MG63 (cell line): ENCODE data around the gene PIGS. TPM values are rescaled to one million over a fixed set of nuclear protein-coding genes. Genes with fewer than 3 reads are reported as not detected.
"Not testable (repeated sequence)": the region's sequence is repeated elsewhere in the genome, so short reads cannot be mapped to it uniquely, and the experiment has no call there.

Experiments
- DNase-seq: peaks from one replicate; pipeline ENCODE4 v3.0.0-alpha.2; 2020
- H3K27me3 ChIP-seq: fragments of 250-450 bp; sonication (Bioruptor Pico); 2 replicates; pipeline ENCODE4 v1.5.1; 2020; ENCODE audit warnings: mild to moderate bottlenecking, moderate library complexity
- H3K36me3 ChIP-seq: fragments of 250-450 bp; sonication (Bioruptor Pico); 2 replicates; pipeline ENCODE4 v1.5.1; 2020; ENCODE audit warnings: mild to moderate bottlenecking, moderate library complexity
- H3K4me3 ChIP-seq: fragments of 250-450 bp; sonication (Bioruptor Pico); 2 replicates; pipeline ENCODE4 v1.5.1; 2020; ENCODE audit warnings: mild to moderate bottlenecking, moderate library complexity
- H3K9me3 ChIP-seq: fragments of 250-450 bp; sonication (Bioruptor Pico); 2 replicates; pipeline ENCODE4 v1.5.1; 2020; ENCODE audit warnings: mild to moderate bottlenecking, moderate library complexity
- total RNA-seq: library from RNA; depleted of rRNA; stranded (reverse); fragments of >200 nt; shearing (Covaris generic); gene quantifications from 2 replicates; pipeline ENCODE4 v1.2.3, GENCODE V29; 2014; ENCODE audit warnings: low replicate concordance

PIGS gene
- total RNA-seq, 1 experiment from 2014 or later: 65.1 TPM

DNA sequence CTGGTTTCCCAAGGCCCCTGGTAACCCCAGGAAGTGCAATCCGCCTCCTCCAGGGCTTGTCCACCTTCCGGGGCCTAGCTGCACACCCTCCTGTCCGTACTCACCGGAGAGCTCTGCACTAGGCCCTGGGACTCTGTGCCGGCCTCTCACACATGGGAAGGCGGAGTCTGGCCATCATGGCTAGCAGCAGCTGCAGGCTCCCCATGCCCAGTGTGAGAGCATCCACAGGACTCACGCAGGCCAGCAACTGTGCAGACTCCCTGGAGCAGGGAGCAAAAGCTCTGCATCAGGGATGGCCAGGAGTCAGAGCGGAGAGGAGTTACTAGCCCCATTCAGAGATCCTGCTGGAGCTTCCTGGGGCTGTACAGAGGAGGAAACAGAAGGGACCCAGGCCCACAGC is 44.9 kb downstream of the PIGS start:
- no peaks in the 10 kb centered on the region for H3K27me3 ChIP-seq
- no peak for DNase-seq
- H3K36me3 ChIP-seq: no peaks in the 10 kb centered on the region
- no peaks in the 10 kb centered on the region for H3K9me3 ChIP-seq
- no peak overlapping the region for H3K4me3 ChIP-seq

DNA sequence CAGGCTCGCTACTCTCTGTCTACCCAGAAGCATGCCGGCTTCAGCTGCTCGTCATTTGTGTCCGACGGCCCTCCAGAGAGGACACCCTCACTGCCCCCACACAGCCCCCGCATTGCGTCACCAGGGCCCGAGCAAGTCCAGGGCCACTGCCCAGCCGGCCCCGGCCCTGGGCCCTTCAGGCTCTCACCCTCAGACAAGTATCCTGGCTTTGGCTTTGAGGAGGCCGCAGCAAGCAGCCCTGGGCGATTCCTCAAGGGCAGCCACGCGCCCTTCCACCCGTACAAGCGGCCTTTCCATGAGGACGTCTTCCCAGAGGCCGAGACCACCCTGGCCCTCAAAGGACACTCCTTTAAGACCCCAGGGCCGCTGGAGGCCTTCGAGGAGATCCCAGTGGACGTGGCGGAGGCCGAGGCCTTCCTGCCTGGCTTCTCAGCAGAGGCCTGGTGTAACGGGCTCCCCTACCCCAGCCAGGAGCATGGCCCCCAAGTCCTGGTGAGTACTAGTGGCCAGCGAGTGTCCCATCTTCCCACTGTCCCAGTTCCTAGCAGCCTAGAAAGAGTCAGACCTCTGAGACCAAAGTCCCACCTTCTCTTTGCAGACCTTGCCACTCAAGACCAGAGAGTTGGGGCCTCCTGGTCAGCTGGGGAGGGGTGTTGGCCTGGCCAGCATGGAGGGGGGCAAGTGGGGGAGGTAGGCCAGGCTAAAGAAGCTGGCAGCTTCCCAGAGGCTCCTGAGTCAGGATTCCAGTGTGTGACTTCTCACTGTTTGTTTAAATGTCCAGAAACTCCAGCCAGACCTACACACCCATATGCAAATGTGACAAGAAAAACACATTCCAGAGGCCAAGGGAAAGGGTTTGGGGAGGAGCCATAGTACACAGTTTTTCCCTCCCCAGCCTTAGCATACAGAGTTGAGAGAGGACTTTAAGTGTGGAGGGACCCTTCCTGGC is 46.6 kb downstream of the PIGS start:
- DNase-seq: peak; percentile 82
- Histone ChIP-seq H3K27me3 (no peaks in the 10 kb centered on the region), H3K9me3 (no peaks in the 10 kb centered on the region), H3K36me3 (no peaks in the 10 kb centered on the region), H3K4me3 (no peak overlapping the region)

DNA sequence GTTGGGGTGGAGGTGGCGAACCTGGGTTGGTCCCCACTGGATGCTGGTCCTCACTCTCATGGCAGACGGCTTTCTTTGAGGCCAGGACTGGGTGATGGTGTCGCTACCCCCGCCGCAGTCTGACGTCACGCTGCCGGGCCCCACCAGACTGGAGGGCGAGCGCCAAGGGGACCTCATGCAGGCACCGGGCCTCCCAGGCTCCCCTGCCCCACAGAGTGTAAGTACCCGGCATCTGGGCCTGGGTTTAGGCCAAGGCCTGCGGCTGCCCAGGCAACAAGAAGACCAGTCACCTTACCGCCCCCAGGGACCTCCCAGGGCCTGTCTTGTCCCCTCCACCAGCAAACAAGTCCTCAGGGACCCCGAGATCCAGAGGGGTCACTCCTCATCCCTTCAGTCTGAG is 47.4 kb downstream of the PIGS start:
- H3K4me3 ChIP-seq: no peak overlapping the region
- no peak for DNase-seq
- H3K9me3 ChIP-seq: no peaks in the 10 kb centered on the region
- no peaks in the 10 kb centered on the region for H3K27me3 ChIP-seq
- no peaks in the 10 kb centered on the region for H3K36me3 ChIP-seq

DNA sequence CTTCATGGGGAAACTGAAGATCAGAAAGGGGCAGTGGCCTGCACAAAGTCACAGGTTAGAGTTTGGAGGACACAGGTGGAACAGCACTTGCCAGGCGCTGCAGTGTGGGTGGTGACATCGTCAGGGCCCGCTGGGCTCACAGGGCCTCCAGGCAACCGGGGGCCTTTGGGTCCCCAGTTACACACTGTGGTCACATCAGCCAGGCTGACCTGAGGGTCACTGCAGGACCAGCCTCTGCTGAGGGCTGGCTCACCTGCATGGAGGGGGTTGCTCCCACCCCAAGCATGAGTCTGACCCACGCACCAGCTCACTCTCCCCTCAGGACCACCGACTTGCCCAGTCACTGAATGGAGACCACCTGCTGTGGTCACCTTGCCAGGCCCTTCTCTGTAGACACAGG is 48.1 kb downstream of the PIGS start:
- Histone ChIP-seq H3K9me3 (no peaks in the 10 kb centered on the region), H3K4me3 (no peak overlapping the region), H3K36me3 (no peaks in the 10 kb centered on the region), H3K27me3 (no peaks in the 10 kb centered on the region)
- no peak for DNase-seq

DNA sequence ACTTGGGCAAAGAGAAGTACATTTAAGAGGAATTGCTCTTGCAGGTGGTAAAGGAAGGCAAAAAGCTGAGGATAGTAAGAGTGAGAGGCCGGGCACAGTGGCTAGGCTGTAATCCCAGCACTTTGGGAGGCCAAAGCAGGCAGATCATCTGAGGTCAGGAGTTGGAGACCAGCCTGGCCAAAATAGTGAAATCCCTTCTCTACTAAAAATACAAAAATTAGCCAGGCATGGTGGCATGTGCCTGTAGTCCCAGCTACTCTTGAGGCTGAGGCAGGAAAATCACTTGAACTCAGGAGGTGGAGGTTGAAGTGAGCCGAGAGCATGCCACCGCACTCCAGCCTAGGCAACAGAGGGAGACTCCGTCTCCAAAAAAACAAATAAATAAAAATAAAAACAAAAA is 49.0 kb downstream of the PIGS start:
- H3K9me3 ChIP-seq, H3K4me3 ChIP-seq, H3K27me3 ChIP-seq, DNase-seq, H3K36me3 ChIP-seq: not testable (repeated sequence)

DNA sequence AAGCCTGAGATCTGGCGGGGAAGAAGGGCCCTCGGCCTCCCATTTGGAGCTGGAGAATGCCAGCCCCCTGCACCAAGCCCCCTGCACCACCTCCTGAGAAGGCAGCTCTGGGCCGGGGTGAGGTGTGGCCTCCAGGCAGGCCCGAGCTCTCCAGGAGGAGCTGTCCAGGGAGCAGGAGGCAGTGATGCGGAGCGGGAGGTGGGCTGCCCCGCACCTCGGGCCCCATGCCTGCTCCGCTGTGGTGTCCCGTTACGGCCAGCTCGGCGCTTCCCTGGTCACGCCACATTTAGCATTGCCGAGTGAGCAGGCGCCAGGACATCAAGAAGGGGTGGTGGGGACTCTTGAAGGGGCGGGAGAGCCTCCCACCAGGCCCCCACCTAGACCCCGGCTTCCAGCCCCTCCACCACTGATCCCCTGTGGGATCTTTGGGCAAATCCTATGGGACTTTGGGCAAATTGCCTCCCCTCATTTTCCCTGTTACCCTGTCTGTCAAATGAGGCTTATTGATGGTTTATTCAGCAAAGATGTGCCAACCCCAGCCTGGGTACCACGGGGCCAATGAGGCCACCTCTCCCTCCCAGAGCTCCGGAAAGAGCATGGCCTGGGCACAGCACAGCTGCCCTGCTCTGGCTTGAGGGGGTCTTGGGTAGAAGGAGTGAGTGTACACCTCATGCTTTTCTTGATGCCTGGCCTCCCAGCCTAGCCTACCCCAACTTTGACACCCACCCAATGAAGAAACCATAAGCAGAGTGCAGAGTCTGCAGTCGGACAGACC is 49.8 kb downstream of the PIGS start:
- no peaks in the 10 kb centered on the region for H3K9me3 ChIP-seq
- H3K27me3 ChIP-seq: no peaks in the 10 kb centered on the region
- no peak overlapping the region for H3K4me3 ChIP-seq
- DNase-seq: no peak
- H3K36me3 ChIP-seq: no peaks in the 10 kb centered on the region

DNA sequence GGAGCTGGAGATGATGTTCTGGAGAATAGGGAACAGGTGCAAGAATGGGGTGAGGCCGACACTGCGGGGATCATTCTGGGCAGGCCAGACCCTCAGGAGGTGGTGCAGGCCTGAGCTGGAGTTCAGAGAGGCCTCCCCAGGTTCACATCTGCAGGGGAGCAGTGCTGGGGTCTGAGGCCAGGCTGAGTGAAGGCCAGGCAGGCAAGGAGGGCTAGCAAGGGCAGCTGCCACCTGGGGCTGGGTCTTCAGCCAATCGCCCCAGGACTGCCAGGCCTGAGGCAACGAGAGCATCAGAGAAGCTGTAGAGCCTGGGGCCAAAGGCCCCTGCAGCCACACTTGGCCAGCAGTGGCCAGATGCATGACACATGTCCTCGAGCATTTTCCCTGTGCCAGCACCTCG is 50.6 kb downstream of the PIGS start:
- no peaks in the 10 kb centered on the region for H3K9me3 ChIP-seq
- no peak overlapping the region for H3K4me3 ChIP-seq
- H3K36me3 ChIP-seq: no peaks in the 10 kb centered on the region
- H3K27me3 ChIP-seq: no peaks in the 10 kb centered on the region
- no peak for DNase-seq

DNA sequence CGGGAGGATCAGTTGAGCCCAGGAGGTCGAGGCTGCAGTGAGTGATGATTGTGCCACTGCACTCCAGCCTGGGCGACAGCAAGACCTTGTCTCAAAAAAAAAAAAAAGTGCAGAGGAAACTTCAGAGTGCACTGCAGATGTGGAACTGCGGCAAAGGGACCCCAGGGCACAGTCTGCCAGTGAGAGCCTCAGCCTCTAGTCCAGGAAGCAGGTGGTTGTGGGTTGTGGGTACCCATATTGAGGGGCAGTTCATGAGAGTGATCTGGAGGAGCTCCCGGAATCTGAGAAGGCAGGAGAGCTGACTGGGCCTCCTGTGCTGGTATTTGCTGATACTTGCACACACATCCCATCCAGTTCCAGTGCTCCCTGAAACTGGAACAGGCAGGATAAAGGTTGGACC is 52.1 kb downstream of the PIGS start:
- Histone ChIP-seq H3K27me3 (no peaks in the 10 kb centered on the region), H3K36me3 (no peaks in the 10 kb centered on the region), H3K4me3 (no peak overlapping the region), H3K9me3 (no peaks in the 10 kb centered on the region; the same call in 1 of the 2 replicates)
- no peak for DNase-seq

DNA sequence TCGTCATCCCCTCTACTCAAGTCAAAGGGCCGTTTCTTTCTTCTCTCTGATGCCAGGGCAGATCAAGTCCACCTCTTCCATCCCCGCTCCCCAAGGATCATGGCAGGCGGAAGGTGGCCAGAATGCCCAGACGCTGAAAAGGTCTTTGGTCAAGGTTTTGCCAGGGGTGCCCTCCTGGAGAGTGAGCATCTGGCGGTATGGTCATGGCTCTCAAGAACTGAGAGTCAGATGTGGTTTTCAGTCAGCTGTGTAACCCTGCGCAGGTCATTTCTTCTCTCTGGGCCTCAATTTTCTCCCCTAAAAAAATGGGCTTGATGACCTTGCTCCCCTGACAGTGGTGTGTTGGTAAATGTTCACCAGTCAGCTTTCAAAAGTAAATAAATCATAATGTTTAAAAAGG is 52.7 kb downstream of the PIGS start:
- no peaks in the 10 kb centered on the region for H3K36me3 ChIP-seq
- DNase-seq: no peak
- no peaks in the 10 kb centered on the region; the same call in 1 of the 2 replicates for H3K9me3 ChIP-seq
- no peaks in the 10 kb centered on the region for H3K27me3 ChIP-seq
- no peak overlapping the region for H3K4me3 ChIP-seq

DNA sequence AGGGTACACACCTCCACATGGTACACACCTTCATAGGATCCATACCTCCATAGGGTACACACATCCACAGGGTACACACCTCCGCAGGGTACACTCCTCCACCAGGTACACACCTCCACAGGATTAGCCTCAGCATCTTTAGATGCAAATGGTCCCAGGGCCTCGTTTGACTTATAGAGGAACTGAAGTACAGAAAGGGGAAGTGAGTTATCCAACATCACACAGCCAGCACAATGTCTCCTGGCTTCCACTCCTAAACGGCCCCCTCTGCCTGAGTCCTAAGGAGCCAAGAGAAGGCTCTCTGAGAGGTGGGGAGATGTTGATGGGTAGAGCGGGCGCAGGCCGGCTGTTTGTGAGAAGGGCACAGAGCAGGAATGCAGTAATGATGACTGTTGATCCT is 53.2 kb downstream of the PIGS start:
- Histone ChIP-seq H3K9me3 (no peaks in the 10 kb centered on the region; the same call in 1 of the 2 replicates), H3K36me3 (no peaks in the 10 kb centered on the region), H3K4me3 (no peak overlapping the region), H3K27me3 (no peaks in the 10 kb centered on the region)
- no peak for DNase-seq

DNA sequence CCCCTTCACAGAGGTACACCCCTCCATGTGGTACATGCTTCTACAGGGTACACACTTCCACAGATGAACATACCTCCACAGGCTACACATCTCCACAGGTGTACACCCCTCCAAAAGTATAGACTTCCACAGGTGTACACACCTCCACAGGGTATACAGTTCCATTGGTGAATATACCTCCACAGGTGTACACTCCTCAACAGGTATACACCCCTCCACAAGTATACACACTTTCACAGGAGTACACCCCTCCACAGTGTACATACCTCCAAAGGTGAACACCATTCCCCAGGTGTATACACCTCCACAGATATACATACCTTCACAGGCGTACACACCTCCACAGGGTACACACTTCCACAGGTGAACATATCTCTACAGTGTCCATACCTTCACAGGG is 55.8 kb downstream of the PIGS start:
- H3K36me3 ChIP-seq: no peaks in the 10 kb centered on the region
- no peak for DNase-seq
- no peaks in the 10 kb centered on the region; the same call in 1 of the 2 replicates for H3K9me3 ChIP-seq
- no peak overlapping the region for H3K4me3 ChIP-seq
- H3K27me3 ChIP-seq: no peaks in the 10 kb centered on the region

DNA sequence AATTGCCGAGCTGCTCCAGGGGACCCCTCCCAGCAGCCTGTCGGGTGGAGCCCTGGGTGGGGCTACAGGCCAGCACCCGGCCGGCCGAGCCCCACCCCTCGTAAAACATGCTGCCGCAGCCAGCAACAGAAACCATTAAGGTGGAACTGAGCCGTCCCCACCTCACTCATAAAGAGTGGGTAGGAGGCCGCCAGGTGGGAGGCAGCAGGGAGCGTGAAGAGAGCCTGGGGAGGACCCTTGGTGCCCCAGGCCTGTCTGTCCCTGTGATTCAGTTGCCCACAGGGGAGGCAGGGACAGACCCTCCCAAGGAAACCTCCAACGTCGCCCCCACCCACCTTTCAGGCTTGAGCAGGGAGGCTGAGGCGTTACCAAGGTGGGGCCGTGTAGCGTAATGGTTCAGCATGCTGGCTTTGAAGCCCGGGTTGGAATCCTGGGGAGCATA is 56.7 kb downstream of the PIGS start:
- Histone ChIP-seq H3K27me3 (no peaks in the 10 kb centered on the region), H3K4me3 (no peak overlapping the region), H3K9me3 (no peaks in the 10 kb centered on the region; the same call in 1 of the 2 replicates), H3K36me3 (no peaks in the 10 kb centered on the region)
- no peak for DNase-seq

DNA sequence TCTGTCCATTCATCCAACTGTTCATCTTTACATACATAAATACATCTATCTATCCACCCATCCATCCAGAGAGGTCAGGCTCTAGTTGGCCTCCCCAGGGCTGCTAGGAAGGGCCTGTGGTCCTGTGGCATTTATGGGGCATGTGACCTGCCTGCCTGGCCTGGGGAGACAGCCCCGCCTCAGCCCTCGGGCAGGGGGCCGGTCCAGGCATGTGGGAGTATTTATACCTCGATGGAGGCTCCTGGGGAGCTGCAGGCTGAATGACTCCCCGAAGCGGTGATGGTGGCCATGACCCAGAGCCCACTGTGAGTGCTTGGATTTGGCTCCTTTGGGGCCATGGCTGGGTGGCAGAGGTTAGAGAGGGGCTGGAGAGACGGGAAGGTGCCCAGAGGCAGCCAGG is 57.8 kb downstream of the PIGS start:
- no peak for DNase-seq
- H3K4me3 ChIP-seq: no peak overlapping the region
- no peaks in the 10 kb centered on the region for H3K27me3 ChIP-seq
- no peaks in the 10 kb centered on the region for H3K36me3 ChIP-seq
- H3K9me3 ChIP-seq: no peaks in the 10 kb centered on the region; the same call in 1 of the 2 replicates

DNA sequence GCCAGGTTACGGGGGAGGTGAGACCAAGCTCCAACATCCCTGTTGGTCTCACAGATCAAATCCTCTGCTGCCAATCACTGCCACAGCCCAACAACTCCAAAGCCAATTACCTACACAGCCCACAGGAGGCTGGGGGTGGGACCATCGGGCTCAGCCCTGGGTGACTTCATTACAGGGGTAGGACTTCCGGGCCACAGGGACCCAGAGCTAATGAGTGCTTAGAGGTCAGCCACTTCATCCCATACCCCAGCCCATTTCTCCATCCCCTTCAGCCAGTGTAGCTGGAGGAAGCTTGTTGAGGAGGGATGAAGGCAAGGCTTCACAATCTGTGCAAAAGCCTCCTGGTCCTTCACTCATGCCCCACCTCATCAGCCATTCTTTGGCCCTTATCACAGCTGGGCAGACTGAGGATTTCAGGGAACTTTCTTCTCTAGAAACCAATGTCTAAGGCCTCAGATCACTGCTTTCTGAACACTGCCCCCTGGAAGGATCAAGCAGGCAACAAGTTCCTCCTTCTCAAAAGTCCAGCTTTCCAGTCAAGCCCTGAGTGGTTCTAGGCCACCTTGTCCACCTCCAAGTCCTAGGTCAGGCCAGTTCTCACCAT is 59.4 kb downstream of the PIGS start:
- H3K4me3 ChIP-seq: no peak overlapping the region
- DNase-seq: no peak
- no peaks in the 10 kb centered on the region; the same call in 1 of the 2 replicates for H3K9me3 ChIP-seq
- no peaks in the 10 kb centered on the region for H3K27me3 ChIP-seq
- no peaks in the 10 kb centered on the region for H3K36me3 ChIP-seq

DNA sequence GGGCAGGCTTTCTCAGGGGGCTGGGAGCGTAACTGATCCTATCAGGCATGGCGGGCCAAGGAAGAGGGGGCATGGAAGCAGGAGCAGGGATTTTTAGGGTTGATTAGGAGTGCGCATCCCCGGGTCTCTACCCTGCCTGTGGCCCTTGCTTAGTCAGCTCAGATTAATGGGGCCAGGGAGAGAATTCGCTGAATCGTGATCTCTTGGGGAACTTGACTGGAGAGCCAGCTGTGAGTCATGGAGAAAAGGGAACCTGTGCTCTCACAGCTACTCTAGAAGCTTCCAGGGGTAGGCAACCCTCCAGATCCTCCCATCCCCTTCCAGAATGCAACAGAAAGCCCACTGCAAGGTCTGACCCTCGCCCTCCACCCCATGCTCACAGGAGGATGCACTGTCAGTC is 61.5 kb downstream of the PIGS start:
- DNase-seq: no peak
- Histone ChIP-seq H3K27me3 (no peaks in the 10 kb centered on the region), H3K36me3 (no peaks in the 10 kb centered on the region), H3K9me3 (no peaks in the 10 kb centered on the region), H3K4me3 (no peak overlapping the region)

DNA sequence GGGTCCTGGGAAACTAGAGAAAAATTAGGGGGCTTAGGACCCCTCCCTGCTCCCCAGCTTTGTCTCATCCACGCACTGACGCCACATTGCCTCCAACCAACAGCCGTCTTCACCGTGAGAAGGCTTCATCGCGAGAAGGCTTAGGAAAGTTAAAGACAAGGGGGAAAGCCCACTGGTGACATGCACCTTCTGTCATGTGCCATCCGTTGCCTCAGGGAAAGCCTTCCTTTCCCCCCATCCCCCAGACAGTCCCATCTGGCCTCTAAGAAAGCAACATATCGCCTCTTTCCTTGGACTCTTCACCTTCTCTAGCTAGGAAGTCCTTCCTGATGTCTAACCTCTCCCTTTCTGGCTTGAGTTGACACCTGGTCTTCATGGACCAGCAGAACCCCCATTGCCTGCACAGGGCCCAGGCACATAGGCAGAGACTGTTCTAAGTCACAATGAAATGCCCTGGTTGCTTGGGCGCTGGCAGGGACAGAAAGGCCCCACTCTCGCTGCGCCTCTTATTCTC is 63.1 kb downstream of the PIGS start:
- H3K36me3 ChIP-seq: no peaks in the 10 kb centered on the region
- H3K27me3 ChIP-seq: no peaks in the 10 kb centered on the region
- H3K4me3 ChIP-seq: no peak overlapping the region
- H3K9me3 ChIP-seq: no peaks in the 10 kb centered on the region
- no peak for DNase-seq
